GM19438 (cell line): ENCODE results near the gene XRCC4.
"Not testable (repeated sequence)": the region's sequence is repeated elsewhere in the genome, so short reads cannot be mapped to it uniquely, and the experiment has no call there.

Experiments used
- ATAC-seq: cut with Tn5 transposase; IDR thresholded peaks from one replicate; pipeline ENCODE4 v1.9.1; 2021; ENCODE audit warnings: low read depth; ENCODE audit not compliant: unreplicated experiment

Gene XRCC4

DNA sequence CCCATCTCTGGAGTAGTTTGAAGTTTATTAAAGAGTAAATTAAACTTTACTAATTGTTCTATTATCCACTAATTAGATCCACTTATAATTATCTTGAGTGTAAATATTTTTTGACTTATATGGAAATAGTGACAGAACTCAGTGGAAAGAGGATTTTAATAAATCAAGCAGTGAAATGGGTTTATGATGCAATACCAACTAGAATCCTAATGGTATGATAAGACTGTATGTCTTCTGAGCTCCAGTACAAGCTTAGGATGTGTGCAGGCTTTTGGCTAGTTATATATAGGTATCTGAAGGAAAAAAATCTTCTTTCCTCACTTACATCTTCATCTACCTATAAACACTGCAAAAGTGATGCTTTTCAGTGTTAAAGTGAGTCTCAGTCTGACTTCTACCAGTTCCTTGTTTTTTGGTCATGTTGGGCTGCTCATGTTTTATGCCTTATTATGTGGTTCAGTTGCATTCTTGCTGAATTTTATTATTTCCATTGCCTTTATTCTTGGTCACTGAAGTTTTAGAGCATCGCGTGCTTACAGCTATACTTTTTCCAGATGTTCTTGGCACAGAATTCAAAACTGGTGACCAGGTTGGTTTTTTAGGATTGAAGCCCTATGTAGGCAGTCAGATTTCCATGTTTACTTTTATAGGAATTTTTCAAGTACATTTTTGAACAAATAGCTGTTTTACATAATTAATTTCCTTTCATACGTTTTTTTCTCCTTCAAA is 30.5 kb downstream of the XRCC4 start:
- ATAC-seq = no peak

DNA sequence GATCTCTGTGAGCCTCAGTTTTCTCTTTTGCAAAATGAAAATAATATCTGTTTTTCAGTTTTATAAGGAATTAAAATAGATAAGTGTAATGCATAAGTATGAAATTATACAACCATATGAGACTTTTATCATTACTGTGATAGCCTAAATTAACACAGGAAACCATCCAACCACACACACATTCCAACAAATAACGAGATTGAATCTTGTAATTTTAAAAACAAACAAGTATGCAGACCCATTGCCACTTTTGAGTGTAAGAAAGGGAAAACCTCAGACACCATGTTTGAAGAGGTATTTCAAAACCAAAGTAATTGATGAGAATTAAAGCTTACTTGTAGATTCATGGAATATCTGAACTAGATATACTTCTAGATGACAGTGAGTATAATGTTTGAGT is 32.0 kb downstream of the XRCC4 start:
- no peak for ATAC-seq

DNA sequence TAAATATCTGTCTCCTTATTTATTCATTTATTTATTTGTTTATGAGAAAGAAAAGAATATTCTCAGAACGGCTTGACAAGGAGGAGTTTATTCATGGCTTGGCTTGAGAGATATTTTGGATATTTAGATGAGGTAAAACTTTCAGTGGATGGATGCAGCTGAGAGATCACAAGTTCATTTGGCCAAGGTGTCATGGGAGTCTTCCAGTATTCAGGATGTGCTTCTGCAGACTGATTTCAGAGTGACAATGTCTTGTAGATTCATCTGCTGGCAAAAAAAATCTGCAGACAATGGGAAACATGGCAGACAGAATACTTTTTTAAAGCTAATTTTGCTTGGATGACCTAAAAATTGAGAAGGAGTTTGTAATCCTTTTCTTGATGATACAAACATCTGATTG is 38.5 kb downstream of the XRCC4 start:
- no peak for ATAC-seq

- ATAC-seq = no peak
Observed at GRCh38 chr5:83118471-83118870, 41.1 kb downstream of the XRCC4 start.

- no peak for ATAC-seq
Observed at GRCh38 chr5:83118976-83119375, 41.6 kb downstream of the XRCC4 start.

DNA sequence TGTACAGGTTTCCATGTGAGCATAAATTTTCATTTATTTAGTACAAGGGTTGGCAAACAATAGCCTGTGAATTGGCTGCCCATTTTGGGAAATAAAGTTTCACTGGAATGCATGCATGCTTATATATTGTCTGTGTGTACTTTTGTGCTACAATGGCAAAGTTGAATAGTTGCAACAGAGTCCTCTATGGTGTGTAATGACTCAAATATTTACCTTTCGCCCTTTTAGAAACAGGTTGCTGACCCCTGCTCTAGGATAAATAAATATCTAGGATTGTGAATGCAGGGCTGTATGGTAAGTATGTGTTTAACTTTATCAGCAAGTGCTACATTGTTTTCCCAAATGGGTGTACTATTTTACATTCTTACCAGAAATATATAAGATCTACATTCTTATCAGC is 47.2 kb downstream of the XRCC4 start:
- ATAC-seq = no peak

- ATAC-seq = no peak
Observed at GRCh38 chr5:83125560-83125959, 48.2 kb downstream of the XRCC4 start.

- no peak for ATAC-seq
Observed at GRCh38 chr5:83126501-83126900, 49.2 kb downstream of the XRCC4 start.

GRCh38 chr5:83133797-83134196 is 56.5 kb downstream of the XRCC4 start:
- no peak for ATAC-seq

DNA sequence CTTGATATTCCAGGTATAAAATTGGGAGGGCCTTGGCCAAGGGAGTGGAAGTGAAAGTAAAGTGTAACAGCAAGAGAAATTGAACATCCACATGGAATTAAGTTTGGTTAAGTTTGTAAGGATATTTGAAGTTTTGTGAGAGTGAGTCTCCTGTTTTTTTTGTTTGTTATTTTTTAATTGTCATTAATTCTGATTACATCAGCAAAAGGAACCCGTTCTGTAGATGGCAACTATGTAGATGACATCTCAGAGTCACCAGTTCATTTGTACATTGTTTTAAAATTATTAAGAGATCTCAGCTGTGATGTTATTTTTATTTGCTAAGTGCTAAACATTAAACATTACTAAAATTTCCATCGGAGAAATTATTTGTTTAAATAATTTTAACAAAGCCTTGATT is 65.2 kb downstream of the XRCC4 start:
- no peak for ATAC-seq

GRCh38 chr5:83145241-83145640 is 67.9 kb downstream of the XRCC4 start:
- no peak for ATAC-seq

DNA sequence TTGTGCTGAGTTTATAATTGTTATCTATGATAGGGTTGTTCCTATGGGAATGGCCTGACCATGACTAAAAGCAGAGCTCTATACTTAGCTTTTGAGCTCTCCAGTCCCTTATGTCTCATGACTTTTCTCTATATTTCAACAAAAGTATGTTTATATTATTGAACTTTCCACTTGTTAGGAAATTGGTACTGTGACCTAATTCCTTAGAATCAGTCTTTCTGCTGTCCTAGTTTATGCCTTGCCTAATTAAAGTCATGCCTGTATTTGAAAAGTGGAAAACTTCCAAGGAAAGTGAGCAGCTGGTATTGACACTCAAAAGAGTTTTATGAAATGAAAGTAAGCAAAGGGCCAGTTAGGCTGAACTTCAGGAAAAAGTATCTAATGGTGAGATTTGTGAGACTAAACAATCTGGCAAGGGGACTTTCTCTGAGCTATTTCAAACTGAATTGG is 68.6 kb downstream of the XRCC4 start:
- no peak for ATAC-seq

GRCh38 chr5:83146441-83146840 is 69.1 kb downstream of the XRCC4 start:
- ATAC-seq = no peak

DNA sequence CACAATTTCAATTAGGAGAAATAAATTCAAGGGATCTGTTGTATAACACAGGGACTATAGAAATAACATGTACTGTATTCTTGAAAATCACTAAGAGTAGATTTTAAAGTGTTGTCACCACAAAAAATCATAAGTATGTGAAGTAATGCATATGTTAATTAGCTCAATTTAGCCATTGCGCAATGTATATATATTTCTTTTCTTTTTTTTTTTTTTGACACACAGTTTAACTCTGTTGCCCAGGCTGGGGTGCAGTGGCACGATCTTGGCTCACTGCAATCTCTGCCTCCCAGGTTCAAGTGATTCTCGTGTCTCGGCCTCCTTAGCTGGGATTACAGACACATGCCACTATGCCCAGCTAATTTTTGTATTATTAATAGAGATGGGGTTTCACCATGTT is 70.2 kb downstream of the XRCC4 start:
- ATAC-seq = no peak

DNA sequence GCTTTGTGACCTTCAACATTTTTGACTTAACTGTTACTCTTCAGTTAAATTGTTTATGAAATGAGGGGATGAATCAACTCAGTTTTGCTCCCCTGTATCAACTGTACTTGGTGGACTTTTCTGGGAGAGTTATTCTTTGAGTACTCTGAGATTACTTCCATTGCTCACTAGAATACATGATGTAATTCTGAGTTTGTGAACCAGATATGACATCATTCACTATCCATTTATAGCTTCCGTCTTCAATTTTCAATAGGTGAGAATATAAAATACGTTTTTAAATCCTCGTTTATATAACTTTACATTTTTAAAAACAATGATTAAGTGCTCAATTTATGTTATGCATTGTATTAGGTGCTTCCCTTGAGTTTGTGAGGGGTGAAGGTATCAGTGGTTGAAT is 71.0 kb downstream of the XRCC4 start:
- no peak for ATAC-seq

- ATAC-seq = no peak
Observed at GRCh38 chr5:83149671-83150070, 72.3 kb downstream of the XRCC4 start.

- ATAC-seq = no peak
Observed at GRCh38 chr5:83151821-83152220, 74.5 kb downstream of the XRCC4 start.

GRCh38 chr5:83152996-83153395 is 75.6 kb downstream of the XRCC4 start:
- not testable (repeated sequence) for ATAC-seq

- ATAC-seq = no peak
Observed at GRCh38 chr5:83156001-83156400, 78.7 kb downstream of the XRCC4 start.

- no peak for ATAC-seq
Observed at GRCh38 chr5:83157163-83157562, 79.8 kb downstream of the XRCC4 start.

DNA sequence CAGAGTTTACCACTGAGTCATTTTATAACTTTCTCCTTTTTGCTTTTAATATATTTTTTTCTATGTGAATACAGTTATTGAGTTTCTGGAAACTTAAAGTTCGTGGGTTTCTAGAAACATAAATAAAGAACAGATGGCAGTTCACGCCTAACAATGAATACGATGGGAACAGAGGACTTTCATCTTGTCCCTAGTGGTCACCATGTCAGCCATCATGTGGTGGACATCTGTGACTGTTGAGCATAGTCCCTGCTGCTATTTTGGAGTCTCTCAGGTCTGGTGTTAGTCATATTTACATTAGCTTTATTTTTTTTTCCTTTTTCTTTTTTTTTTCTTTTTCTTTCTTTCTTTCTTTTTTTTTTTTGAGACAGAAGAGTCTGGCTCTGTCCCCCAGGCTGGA is 85.3 kb downstream of the XRCC4 start:
- ATAC-seq = no peak

DNA sequence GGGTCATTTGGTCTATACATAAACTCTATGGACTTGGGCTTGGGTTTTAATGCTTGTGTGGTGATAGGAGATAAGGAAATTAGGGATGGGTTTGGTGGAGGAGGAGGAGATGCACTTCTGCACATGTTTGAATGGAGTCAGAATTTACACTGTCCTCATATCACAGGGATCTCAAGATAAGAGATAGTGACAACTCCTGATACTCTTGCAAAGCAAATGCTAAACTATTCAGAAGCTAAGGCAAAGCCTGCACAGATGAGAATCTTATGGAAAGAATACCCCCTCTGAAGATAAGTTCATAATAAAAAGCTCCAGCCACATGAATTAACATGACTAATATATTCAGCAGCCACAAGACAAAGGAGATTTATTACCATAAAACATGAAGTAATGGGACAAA is 90.2 kb downstream of the XRCC4 start:
- ATAC-seq = no peak
